Anterior cingulate cortex (tissue), 58 donors: ENCODE results near the gene ZXDC.
A peak's percentile ranks its signal among the peaks of the same experiment; 100 is the strongest.

ENCODE experiments used
- DNase-seq, 58 donors: peaks; one replicate each; lab custom pipeline; 2025; lab: John Stamatoyannopoulos, UW

The ZXDC gene

GRCh38 chr3:126512026-126512425, 36.3 kb upstream of the ZXDC start:
- peak in 28 of 58 donors; percentile 17 to 82 (median 46) for DNase-seq

- DNase-seq: no peak
Observed at GRCh38 chr3:126511291-126511690, 35.6 kb upstream of the ZXDC start.

- DNase-seq: no peak
Observed at GRCh38 chr3:126510308-126510910, 34.7 kb upstream of the ZXDC start.

- no peak for DNase-seq
Observed at GRCh38 chr3:126509597-126510307, 34.1 kb upstream of the ZXDC start.

- no peak for DNase-seq
Observed at GRCh38 chr3:126508564-126508964, 32.9 kb upstream of the ZXDC start.

- no peak for DNase-seq
Observed at GRCh38 chr3:126507886-126508285, 32.2 kb upstream of the ZXDC start.

- no peak for DNase-seq
Observed at GRCh38 chr3:126503701-126504100, 28.0 kb upstream of the ZXDC start.

- no peak for DNase-seq
Observed at GRCh38 chr3:126502656-126503055, 27.0 kb upstream of the ZXDC start.

- no peak for DNase-seq
Observed at GRCh38 chr3:126501736-126502135, 26.0 kb upstream of the ZXDC start.

GRCh38 chr3:126501054-126501453, 25.4 kb upstream of the ZXDC start:
- no peak for DNase-seq

GRCh38 chr3:126500016-126500415, 24.3 kb upstream of the ZXDC start:
- no peak for DNase-seq

- no peak for DNase-seq
Observed at GRCh38 chr3:126499401-126499800, 23.7 kb upstream of the ZXDC start.

- DNase-seq: no peak
Observed at GRCh38 chr3:126498929-126499328, 23.2 kb upstream of the ZXDC start.

- no peak for DNase-seq
Observed at GRCh38 chr3:126498461-126498860, 22.8 kb upstream of the ZXDC start.

GRCh38 chr3:126497956-126498355, 22.3 kb upstream of the ZXDC start:
- DNase-seq: no peak

GRCh38 chr3:126496894-126497850, 21.5 kb upstream of the ZXDC start:
- no peak for DNase-seq

GRCh38 chr3:126495786-126496185, 20.1 kb upstream of the ZXDC start:
- no peak for DNase-seq

- DNase-seq: no peak
Observed at GRCh38 chr3:126494970-126495230, 19.2 kb upstream of the ZXDC start.

GRCh38 chr3:126494204-126494969, 18.7 kb upstream of the ZXDC start:
- peak in 12 of 58 donors; percentile 10 to 47 (median 30) for DNase-seq

GRCh38 chr3:126493739-126494138, 18.0 kb upstream of the ZXDC start:
- DNase-seq: peak in 5 of 58 donors; percentile 7 to 32 (median 10)

GRCh38 chr3:126493051-126493450, 17.4 kb upstream of the ZXDC start:
- DNase-seq: no peak
